Measurements from ENCODE around the gene MDH1B.

DNA sequence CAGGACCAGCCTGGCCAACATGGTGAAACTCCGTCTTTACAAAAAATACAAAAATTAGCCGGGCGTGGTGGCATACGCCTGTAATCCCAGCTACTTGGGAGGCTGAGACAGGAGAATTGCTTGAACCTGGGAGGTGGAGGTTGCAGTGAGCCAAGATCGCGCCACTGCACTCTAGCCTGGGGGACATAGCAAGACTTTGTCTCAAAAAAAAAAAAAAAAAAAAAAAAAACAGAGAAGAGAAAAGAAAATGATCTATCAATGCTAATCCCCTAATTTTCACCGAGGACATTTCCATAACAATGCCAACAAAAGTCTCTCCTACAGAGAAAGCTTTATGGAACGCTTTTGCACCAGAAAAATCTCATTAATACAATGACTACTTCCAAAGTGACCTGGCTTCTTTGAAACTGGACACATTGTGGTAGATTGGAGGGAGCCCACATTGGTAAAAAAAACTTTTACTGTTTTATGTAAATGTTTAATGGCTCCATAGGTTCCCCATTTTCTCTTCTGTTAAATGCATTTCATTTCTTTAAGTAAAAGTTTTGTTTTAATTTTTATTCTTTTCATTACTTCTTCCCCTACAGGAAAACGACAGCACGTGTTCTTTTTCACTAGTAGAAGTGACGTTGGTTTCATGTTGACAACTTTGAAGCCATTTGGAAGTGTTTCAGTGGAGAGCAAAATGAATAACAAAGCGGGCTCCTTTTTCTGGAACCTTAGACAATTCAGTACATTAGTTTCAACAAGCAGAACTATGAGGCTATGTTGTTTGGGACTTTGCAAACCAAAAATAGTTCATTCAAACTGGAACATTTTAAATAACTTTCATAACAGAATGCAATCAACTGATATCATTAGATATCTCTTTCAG, 1.2 kb upstream of the MDH1B start:
- TF ChIP-seq, protein P1, sequence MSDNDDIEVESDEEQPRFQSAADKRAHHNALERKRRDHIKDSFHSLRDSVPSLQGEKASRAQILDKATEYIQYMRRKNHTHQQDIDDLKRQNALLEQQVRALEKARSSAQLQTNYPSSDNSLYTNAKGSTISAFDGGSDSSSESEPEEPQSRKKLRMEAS (IDR thresholded peaks at IDR 0.05; ENCODE audit: insufficient read depth, insufficient read length): no peak
- TF ChIP-seq EZH2 (IDR thresholded peaks at IDR 0.05; ENCODE audit: borderline replicate concordance, low read depth, low read length, severe bottlenecking): no peak
- TF ChIP-seq POLR2A (IDR thresholded peaks at IDR 0.05; ENCODE audit: low read depth, low read length): no peak
- TF ChIP-seq, protein P2, sequence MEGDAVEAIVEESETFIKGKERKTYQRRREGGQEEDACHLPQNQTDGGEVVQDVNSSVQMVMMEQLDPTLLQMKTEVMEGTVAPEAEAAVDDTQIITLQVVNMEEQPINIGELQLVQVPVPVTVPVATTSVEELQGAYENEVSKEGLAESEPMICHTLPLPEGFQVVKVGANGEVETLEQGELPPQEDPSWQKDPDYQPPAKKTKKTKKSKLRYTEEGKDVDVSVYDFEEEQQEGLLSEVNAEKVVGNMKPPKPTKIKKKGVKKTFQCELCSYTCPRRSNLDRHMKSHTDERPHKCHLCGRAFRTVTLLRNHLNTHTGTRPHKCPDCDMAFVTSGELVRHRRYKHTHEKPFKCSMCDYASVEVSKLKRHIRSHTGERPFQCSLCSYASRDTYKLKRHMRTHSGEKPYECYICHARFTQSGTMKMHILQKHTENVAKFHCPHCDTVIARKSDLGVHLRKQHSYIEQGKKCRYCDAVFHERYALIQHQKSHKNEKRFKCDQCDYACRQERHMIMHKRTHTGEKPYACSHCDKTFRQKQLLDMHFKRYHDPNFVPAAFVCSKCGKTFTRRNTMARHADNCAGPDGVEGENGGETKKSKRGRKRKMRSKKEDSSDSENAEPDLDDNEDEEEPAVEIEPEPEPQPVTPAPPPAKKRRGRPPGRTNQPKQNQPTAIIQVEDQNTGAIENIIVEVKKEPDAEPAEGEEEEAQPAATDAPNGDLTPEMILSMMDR (IDR thresholded peaks at IDR 0.05; ENCODE audit: extremely low read depth in 1 of 2, insufficient read depth in 1 of 2, low read depth in 1 of 2, low read length in 2 of 2): no peak
